GM12878 (cell line): ENCODE measurements around the gene SHROOM2.

Experiments used
- BHLHE40 ChIP-seq, 2 experiments: fragments of 450-650 bp in 1 of 2; IDR thresholded peaks; 2 replicates each; pipeline ENCODE4 v1.6.1; 2011 to 2017; ENCODE audit warnings: low read depth in 2 of 2, borderline replicate concordance in 1 of 2, improper control_type of control experiment in 1 of 2, low read length in 1 of 2, mild to moderate bottlenecking in 1 of 2
- CHD4 ChIP-seq: fragments of 200-600 bp; sonication (generic); IDR thresholded peaks from 2 replicates; pipeline ENCODE4 v1.6.1; 2016; ENCODE audit warnings: mild to moderate bottlenecking
- CTCF ChIP-seq, 3 experiments: IDR thresholded peaks in 2 of 3; conservative IDR thresholded peaks in 1 of 3; 2 replicates each; pipeline ENCODE4 v1.5.1; 2011; ENCODE audit warnings: low read depth in 3 of 3, low read length in 3 of 3, mild to moderate bottlenecking in 3 of 3, control low read depth in 2 of 3, moderate library complexity in 2 of 3, inconsistent platforms in 1 of 3, mixed read lengths in 1 of 3; ENCODE audit not compliant: control insufficient read depth in 2 of 3, insufficient read depth in 1 of 3; ENCODE audit errors: extremely low read depth in 1 of 3
- EZH2 ChIP-seq: IDR thresholded peaks from 2 replicates; pipeline ENCODE4 v1.6.1; 2012; ENCODE audit warnings: low read depth, mild to moderate bottlenecking, control low read depth, inconsistent platforms, low read length, borderline replicate concordance; ENCODE audit not compliant: control insufficient read depth
- GABPA ChIP-seq: IDR thresholded peaks from 2 replicates; pipeline ENCODE4 v1.6.1; 2014; ENCODE audit warnings: antibody characterized with exemption, low read depth, mild to moderate bottlenecking, inconsistent platforms
- POLR2A ChIP-seq: IDR thresholded peaks from 2 replicates; pipeline ENCODE4 v1.6.1; 2011; ENCODE audit warnings: low read depth, mild to moderate bottlenecking, low read length
- SREBF1 ChIP-seq: IDR thresholded peaks from 2 replicates; pipeline ENCODE4 v1.6.1; 2012; ENCODE audit warnings: mild to moderate bottlenecking, low read length
- TF ChIP-seq, protein P1 (sequence below): IDR thresholded peaks from 2 replicates; pipeline ENCODE4 v1.6.1; 2011; ENCODE audit warnings: borderline replicate concordance, low read depth, mild to moderate bottlenecking, moderate library complexity, mixed read lengths, low read length; ENCODE audit not compliant: insufficient read depth; ENCODE audit errors: extremely low read length

DNA sequence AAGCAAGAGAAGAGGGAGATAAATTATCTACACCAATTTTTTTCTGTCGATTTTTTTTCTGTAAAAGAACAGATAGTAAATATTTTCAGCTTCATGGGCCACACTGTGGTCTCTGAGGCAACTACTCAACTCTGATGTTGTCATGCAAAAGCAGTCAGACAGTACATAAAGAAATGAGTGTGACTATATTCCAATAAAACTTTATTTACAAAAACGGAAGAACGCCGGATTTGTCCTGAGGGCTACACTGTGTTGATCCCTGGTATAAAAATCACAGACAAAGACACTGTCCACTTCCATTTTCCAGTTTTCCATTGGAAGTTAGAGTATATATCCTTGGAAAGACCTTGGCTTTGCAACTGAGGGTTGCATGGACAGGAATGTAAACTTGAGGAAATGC, 38.6 kb upstream of the SHROOM2 start:
- TF ChIP-seq SREBF1 (no peak), EZH2 (no peak), CTCF (IDR thresholded peaks at IDR 0.05 in 2 of 3, conservative IDR thresholded peaks at IDR 0.05 in 1 of 3; ENCODE audit: control insufficient read depth in 2 of 3, extremely low read depth in 1 of 3, insufficient read depth in 1 of 3, low read depth in 3 of 3, low read length in 3 of 3) (no peak), GABPA (no peak), BHLHE40 (IDR thresholded peaks at IDR 0.05; ENCODE audit: borderline replicate concordance in 1 of 2, low read depth in 2 of 2, low read length in 1 of 2) (no peak), POLR2A (no peak), CHD4 (no peak)
- TF ChIP-seq, protein P1, sequence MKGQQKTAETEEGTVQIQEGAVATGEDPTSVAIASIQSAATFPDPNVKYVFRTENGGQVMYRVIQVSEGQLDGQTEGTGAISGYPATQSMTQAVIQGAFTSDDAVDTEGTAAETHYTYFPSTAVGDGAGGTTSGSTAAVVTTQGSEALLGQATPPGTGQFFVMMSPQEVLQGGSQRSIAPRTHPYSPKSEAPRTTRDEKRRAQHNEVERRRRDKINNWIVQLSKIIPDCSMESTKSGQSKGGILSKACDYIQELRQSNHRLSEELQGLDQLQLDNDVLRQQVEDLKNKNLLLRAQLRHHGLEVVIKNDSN = no peak
